DMS79 treated with DMSO at 0.1 percent for 48 hours (cell line): ENCODE results near the gene HEMGN.
"Not testable (repeated sequence)": the region's sequence is repeated elsewhere in the genome, so short reads cannot be mapped to it uniquely, and the experiment has no call there.

Experiments used
- DNase-seq: peaks from one replicate; lab custom pipeline; 2025; lab: John Stamatoyannopoulos, UW

The HEMGN gene, protein sequence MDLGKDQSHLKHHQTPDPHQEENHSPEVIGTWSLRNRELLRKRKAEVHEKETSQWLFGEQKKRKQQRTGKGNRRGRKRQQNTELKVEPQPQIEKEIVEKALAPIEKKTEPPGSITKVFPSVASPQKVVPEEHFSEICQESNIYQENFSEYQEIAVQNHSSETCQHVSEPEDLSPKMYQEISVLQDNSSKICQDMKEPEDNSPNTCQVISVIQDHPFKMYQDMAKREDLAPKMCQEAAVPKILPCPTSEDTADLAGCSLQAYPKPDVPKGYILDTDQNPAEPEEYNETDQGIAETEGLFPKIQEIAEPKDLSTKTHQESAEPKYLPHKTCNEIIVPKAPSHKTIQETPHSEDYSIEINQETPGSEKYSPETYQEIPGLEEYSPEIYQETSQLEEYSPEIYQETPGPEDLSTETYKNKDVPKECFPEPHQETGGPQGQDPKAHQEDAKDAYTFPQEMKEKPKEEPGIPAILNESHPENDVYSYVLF

DNA sequence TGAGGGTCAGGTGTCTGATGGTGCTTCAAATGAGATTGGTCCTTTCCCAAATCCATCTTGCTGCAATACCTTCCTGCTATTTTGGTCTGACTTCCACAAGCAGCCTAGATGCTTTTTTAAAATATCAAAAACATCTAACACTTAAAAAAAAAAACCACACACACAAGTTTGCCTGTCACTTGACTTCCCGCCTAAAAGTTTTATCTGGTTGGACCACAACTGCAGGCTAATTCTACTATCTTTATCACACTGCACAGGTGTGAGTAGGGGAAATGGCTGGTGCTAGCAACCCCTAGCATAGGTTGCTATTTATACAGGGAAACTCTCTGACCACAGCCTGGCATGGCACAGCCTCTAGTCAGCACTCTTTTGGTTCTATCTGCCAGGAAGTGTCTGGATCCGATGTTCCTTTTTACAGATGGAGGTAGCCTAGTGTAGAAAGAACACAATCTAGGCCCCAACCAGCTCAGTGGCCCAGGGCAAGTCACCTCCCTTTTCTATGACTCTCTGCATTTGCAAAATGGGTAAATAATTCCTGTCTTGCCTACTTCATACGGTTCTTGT lies at the start of gene HEMGN:
Gene HEMGN, minus strand, starts transcription at position 92 of the 564 bp plus-strand sequence. Its CDS starts 36 bp downstream, at position 56.
- no peak for DNase-seq

DNA sequence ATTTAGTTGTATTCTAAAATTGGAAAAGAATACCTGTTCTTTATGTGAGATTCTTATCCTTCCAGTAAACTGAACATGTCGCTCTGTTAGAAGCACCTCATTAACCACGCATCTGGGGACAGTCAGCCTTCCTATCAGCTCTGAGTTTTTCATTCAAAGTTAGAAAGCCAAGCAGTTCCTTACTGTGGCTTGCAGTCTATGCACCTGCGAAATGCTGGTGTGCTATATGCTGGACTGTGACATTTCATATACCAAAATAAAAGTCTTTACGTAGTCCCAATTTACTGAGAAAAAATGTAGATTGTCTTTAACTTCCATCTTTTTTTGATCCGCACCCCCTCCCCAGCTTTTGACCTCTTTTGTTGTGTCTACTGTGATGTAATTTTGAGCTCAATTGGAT lies 49.5 kb upstream of the HEMGN start:
- DNase-seq, result no peak

DNA sequence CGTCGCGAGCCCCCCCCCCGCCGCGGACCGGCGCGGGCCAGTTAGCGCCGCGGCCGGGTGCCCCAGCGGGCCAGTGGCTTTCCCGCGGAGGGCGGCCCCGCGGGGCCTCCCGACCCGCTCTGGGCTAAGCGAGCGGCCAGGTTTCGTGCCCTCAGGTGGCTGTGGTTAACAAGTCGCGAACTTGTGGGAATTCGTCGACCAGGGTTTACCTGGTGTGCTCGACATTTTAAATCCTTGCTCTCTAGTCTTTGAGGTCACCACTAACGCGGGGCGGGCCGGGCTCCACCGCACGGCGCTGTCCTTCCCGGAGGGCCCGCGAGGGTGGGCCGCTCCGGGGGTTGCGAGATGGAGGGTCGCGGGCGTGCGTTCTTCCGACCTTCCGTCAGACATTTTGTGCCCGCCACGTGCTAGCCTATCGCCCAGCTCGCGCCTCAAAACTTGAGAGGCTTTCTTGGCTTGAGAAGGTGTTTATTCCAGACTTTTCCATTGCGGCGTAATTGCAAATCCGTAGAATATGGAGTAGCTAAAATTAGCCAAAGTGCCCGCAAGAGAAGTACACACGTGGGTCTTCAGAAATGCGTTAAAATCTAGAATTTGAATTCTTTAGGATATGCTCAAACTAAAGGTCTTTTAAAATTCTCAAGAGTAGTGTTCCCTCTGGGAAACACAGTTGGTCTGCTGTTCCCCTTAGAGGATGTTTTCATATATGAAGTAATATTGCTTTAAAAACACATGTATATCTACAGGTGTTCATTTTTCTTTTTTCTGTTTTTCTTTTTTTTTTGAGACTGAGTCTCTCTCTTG lies 47.3 kb upstream of the HEMGN start:
- DNase-seq, result peak; percentile 13

DNA sequence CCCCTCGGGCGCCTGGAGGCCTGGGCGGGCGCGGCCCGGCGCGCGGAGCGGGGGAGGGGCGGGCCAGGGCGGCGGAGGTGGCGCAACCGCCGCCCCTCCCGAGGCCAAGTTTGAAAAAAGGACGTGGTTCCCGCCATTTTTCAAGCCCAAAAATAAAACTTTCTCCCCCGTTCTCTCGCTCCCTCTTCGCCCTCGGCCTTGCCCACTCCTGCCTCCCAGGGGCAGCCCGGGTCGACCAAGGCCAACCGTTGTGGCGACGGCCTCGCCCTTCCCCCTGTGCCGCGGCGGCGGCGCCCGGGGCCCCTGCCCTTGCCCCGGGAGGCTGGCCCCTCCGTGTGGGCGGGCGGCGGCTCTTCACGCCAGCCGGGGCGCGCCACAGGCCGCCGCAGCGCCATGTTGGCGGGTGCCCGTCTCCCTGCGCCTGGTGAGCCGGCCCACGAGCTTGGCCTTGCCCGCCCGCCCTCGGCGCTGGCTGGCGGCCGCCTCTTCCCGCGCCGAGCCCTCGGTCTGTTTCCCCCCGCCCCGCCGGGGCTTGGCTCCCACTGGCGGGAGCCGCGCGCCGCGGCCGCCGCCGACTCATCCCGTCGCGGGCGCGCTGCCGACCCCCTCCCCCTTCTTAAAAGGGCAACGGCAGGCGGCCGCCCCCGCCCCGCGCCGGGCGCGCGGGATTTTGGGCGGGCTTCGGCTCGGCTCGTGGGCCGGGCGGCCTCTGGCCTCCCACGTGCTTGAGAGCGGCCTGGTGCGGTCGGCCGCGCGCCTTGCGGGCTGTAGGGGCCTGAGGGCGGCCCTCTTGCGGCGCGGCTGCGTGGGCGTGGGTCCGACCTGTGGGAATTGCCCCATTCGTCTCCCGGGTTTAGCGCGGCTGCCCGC lies 46.5 kb upstream of the HEMGN start:
- DNase-seq, result peak; percentile 35

DNA sequence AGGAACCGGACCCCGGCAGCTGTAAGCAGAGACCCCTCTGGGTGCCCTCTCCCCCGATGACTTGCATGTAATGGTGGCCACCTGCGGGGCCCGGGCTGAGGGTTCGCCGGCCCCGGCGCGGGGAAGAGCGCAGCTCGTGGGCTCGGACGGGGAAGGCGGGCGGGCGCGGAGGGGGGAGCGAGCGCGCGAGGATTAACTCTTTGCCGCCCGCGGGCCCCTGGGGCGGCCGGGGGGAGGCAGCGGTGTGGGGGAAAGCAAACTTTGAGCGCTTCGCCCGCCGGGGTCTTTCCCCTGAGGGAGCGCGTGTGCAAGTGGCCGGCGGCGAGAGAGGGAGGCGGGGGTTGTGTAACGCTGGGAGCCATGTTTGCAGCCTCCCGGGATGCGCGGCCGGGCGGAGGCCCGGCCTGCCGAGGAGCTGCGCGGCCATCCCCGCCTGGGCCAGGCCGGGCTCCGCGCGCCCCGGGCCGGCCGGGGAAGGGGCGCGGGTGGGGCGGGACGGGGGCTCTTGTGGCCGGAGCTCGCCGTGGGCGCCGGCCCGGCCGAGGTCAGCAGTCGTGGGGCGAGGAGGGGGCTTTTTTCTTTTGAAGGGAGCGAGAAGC lies 45.7 kb upstream of the HEMGN start:
- DNase-seq, result no peak

DNA sequence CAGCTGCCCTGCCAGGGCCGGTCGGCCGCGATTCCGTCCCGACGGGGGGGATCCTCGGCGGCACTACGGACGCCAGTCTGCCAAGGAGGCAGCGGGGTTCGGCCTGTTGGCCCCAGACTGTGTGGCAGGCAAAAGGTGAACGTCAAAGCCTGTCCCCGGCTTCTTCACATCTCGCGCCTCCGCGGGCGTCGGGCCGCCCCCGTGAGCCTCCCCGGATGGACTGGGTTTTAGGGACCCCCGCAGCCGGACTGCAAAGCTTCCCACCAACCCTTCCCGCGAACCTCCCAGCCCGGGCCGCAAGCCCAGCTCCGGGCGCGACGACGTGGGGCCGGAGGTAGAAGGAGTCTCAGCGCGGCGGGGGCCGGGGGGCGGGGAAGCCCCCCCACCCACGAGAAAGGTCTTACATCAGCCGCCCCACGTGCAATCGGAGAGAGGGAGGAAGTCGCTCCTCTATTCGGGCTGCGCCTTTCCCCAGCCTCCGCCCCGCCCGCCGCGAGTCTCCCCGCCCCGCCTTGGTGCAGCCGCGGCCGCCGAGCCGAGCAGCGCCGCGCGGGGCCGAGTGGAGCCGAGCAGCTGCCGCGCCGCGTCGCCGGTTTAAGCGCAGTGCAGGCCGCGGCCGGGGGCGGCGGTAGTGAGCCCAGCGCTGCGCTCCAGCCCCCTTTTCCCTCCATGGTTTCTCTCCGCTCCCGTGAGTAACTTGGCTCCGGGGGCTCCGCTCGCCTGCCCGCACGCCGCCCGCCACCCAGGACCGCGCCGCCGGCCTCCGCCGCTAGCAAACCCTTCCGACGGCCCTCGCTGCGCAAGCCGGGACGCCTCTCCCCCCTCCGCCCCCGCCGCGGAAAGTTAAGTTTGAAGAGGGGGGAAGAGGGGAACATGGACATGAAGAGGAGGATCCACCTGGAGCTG lies 45.0 kb upstream of the HEMGN start, which contains the start of gene ANP32B:
Gene ANP32B, plus strand, starts transcription at position 659 of the 906 bp plus-strand sequence. Its CDS starts 215 bp downstream, at position 874.
- peak; percentile 31 for DNase-seq

DNA sequence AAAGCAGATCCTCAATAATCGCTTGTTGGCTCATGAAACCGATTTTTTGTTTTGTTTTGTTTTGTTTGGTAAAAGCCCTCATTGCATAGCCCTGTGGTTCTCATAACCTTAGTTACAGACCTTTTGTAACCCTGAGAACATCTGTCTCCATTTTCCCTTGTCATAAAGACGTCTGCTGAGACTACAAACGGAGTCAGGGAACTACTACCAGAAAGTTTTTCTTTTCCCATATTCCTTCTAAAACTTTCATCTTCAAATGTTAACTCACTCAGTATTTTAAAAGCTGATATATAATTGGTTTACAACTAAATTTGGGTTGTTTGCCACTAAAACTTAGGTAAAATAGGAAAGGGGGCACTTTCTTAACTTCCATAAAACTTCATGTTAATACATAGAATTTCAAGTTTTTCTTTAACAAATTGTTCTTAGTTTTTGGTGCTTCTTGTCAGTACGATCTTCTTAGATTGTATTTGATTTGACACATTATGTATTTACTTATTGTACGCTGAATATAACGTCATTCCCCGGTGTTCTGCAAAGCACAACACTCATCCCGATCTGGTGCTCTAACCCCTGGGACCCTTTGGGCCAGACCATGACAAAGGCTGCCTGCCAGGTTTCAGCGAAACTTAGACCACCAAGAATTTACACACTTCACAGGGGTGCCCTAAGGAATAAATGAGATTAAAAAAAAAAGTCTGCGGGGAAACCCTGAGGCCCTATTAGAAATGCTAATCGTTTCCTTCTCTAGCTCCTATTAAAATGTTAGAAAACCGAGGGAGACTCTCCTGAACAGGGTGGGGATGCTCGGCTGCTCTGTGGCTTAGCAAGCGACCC lies 44.1 kb upstream of the HEMGN start:
- DNase-seq, result no peak

DNA sequence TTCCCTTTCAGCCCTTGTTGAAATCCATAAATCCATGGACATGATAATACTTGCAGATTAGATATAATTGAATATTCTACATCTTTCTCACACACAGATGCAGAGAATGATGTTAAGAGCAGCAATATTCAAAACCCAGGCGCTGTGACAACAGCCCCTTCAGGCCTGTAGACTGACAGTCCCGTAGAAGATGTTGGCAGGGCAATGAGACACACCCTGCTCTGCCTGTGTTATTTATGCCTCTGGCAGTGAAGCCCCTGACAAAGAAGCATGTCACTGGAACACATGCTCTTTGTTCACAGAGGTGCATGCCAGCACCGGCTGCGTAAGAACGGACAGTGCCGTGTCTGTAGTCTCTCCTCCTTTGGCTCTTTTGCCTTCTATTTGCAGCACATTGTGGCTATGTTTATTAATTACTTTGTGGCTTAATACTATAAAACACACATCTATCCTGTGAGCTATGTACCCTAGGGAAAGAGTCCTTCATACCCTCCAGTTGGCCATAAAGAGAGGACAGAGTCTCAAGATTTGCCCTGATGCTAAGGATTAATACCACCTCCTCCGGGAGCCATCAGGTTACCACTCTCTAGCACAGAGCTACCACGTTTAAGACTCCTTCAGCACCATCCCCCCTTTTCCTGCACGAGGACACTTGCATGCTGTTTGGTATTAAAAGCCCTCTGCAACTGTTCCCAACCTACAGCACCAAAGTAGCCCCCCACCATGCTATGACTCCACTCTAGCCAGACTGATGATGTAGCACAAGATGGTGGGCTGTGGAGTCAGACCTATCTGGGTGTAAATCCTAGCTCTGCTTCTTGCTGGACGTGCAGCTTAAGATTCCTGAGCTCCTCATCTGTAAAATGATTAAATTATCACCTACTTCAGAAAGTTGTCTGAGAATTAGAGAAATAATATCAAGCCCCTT lies 43.2 kb upstream of the HEMGN start:
- DNase-seq, result no peak

DNA sequence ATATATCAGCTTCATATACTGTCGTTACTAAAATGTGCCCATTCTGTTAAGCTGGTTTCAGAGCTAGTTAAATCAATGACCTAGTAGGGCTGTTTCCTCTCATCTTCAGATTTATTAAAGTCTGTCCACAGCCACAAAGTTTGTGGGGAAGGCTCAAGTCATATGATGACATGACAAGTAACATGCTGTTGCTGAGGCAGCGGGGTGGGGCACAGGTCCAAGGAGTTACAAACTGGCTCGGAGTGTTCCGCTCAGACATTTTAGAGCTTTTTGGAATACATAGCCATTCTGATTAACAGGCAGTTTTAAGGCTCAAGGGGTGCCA lies 42.5 kb upstream of the HEMGN start:
- no peak for DNase-seq

DNA sequence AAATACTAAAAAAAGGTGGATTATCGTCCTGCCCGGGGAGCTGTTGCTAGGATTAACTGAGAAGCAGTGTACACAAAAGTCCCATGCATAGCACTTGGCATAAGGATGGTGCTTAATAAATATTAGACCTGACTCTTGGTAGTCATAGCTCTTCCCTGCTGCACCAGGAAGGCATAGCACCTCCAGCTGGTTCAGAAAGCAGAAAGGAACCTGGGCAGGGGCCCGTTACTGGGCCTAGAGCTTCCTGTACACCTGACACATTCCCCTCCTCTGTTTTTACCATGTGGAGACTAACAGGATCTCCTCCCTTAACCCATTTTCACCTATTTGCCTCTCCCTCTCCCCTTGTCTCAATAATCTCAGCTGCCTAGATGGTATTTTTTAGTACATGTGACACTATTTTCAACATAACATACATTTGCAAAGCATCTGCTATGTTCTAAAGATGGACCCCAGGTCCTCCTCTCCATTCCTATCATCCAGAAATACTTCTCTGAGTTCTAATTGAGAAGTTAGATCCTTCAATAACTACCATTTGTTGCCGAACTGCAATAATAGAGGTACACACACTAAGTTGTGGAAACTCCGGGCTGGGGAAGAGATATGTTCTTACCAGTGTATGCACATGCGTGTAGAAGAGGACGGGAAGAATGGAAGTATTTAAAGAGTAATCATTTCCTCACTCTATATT lies 42.0 kb upstream of the HEMGN start:
- DNase-seq, result no peak

DNA sequence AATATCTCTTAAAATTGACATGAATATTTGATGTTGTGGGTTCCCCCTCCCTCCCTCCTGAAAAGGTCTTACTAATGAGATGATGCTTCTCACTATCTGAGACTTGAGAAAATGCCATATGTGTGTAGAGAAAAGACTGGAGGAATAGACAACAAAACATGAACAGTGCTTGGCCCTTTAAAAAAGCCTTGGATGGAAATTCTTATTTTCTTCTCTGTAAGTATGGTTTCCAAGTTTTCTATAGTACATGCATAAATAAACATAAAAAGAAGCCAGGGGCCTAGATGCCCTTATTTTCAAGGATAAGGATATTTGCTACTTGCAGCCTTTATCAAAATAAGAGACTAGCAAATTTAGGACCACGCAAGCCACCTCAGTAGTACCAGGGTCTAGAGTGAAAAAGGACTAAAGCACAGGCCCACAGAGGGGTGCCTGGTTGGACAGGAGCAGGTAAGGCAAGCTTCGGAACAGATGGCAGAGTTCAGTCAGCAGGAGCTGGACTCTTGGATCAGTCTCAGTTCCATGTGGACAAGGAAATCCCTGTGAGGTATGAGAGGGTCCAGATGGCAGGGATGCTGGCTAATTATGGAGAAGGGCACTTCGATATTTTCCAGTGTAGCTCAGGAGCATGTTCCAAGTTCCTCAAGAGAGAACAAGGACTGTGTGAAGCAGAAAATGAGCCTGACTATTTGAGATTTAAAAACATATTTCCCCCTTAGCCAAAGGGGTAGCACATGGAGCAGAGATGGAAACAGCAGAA lies 40.6 kb upstream of the HEMGN start:
- DNase-seq, result no peak

DNA sequence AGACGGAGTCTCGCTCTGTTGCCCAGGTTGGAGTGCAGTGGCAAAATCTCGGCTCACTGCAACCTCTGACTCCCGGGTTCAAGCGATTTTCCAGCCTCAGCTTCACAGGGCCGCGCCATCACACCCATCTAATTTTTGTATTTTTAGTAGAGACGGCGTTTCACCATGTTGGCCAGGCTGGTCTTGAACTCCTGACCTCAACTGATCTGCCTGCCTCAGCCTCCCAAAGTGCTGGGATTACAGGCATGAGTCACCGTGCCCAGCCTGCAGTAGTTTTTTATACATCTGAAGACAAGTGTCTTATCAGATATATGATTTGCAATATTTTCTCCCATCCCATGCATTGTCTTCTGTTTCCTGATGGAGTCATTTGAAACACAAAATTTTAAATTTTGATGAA lies 38.7 kb upstream of the HEMGN start:
- not testable (repeated sequence) for DNase-seq

DNA sequence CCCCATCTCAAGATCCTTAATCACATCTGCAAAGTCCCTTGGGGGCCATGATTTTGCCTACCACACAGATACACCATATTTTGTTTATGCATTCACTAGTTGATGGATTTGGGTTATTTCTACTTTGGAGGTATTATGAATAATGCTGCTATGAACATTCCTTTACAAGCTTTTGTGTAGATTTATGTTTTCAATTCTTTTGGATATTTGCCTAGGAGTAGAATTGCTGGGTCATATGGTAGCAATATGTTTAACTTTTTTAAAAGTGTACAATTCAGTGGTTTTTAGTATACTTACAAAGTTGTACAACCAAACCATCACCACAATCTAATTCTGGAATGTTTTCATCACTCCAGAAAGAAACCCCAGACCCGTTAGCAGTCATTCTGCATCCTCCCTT lies 37.4 kb upstream of the HEMGN start:
- DNase-seq, result no peak

DNA sequence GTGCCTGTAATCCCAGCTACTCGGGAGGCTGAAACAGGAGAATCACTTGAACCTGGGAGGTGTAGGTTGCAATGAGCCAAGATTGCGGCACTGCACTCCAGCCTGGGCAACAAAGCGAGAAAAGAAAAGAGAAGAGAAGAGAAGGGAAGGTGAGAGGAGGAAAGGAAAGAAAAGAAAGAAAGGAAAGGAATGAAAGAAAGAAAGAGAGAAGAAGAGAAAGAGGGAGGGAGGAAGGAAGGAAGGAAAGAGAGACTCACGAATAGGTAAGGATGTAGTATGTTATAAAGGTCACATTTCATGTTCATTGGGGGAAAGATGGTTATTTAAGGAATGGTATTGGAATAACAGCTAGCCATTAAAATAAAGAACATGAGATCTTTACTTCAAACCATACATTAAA lies 34.8 kb upstream of the HEMGN start:
- DNase-seq, result no peak

DNA sequence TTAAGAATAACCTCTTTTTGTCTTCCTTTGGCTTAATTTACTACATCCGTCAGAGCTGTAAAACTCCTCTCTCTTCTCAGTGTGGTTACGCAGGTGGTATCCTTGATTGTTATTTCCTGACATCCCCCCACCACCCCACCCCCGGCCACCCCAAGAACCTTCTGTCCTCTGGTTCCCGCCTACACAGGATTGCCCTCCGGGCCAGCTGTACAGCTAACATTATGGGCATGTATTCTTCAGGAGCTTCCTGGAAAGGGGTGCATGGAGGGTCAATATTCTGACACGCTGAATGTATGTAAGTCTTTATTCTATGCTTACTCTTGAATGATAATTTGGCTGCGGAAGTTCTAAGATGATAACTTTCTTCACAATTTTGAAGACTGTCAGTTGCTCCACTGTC lies 32.2 kb upstream of the HEMGN start:
- no peak for DNase-seq

DNA sequence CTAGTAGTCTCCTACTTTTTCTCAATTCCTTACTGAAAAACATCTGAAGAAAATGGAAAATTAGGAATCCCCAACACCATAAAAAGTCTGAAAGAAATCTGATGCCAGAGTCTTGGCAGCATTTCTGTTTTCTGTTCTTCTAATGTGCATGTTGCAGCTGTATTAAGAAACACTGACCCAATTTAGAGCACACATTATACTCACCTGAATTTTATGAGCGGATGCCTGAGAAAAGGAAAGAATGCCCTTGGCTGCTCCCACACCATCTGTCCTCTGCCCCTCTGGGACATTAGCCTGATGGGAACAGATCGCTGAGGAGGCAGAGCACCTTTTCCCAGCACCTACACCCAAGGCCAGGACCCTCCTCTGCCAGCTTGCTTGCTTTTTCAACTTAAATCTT lies 31.0 kb upstream of the HEMGN start:
- DNase-seq, result no peak

DNA sequence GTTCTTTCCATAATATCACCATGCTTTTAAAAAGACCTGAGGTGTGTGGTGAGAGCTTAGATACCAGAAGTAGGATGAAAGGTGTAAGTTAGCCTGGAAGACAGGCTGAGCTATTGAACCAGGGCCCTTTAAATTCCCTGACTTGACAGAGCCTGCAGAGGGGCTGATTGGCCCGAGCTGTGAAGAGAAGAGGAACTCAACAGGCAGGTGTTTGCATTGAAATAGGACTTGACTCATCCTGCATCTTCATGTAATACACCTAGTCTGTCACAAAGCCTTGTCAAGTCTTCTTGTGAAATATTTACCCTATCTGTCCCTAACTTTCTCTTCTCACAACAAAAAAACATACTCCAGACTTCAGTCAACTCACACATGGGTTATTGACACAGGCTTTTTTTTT lies 28.5 kb upstream of the HEMGN start:
- no peak for DNase-seq
